Fibroblast of lung (primary cell): ENCODE data around the gene GPC6. TPM values are rescaled to one million over a fixed set of nuclear protein-coding genes. Genes with fewer than 3 reads are reported as not detected.

Source experiments
- DNase-seq, 2 donors: peaks; one replicate each; pipeline versions ENCODE4 v3.0.0 to v3.0.0-alpha.2; 2010; ENCODE audit warnings: low read depth in 2 of 2
- H2AFZ ChIP-seq: 2 replicates; pipeline ENCODE4 v1.5.1; 2012; ENCODE audit warnings: low read length, control low read depth, inconsistent platforms
- H3K27ac ChIP-seq: 2 replicates; pipeline ENCODE4 v1.5.1; 2011; ENCODE audit warnings: low read length, control low read depth; ENCODE audit not compliant: insufficient read depth
- H3K27me3 ChIP-seq: 2 replicates; pipeline ENCODE4 v1.5.1; 2011; ENCODE audit warnings: mild to moderate bottlenecking, low read length; ENCODE audit not compliant: control insufficient read depth, insufficient read depth
- H3K36me3 ChIP-seq: 2 replicates; pipeline ENCODE4 v1.5.1; 2011; ENCODE audit warnings: low read length; ENCODE audit not compliant: control insufficient read depth, insufficient read depth
- H3K4me1 ChIP-seq: 2 replicates; pipeline ENCODE4 v1.5.1; 2011; ENCODE audit warnings: low read length; ENCODE audit not compliant: control insufficient read depth, insufficient read depth; ENCODE audit errors: extremely low read depth
- H3K4me2 ChIP-seq: 2 replicates; pipeline ENCODE4 v1.5.1; 2011; ENCODE audit warnings: low read length, control low read depth; ENCODE audit not compliant: insufficient read depth; ENCODE audit errors: extremely low read depth
- H3K4me3 ChIP-seq, 4 experiments: fragments of 200-600 bp in 1 of 4; sonication (generic) in 1 of 4; replicated peaks in 1 of 4; 2 replicates each; pipeline ENCODE4 v1.5.1; 2011 to 2016; ENCODE audit warnings: low read length in 4 of 4, low read depth in 3 of 4, mild to moderate bottlenecking in 3 of 4, control low read depth in 2 of 4, inconsistent platforms in 1 of 4, mixed read lengths in 1 of 4; ENCODE audit not compliant: insufficient read depth in 1 of 4; ENCODE audit errors: control extremely low read depth in 1 of 4
- H3K79me2 ChIP-seq: 2 replicates; pipeline ENCODE4 v1.5.1; 2012; ENCODE audit warnings: mild to moderate bottlenecking, low read length, inconsistent platforms; ENCODE audit not compliant: control insufficient read depth, insufficient read depth
- H3K9ac ChIP-seq: 2 replicates; pipeline ENCODE4 v1.5.1; 2011; ENCODE audit warnings: mild to moderate bottlenecking, low read length, control low read depth; ENCODE audit not compliant: insufficient read depth
- H3K9me3 ChIP-seq: 2 replicates; pipeline ENCODE4 v1.5.1; 2012; ENCODE audit warnings: low read depth, low read length; ENCODE audit not compliant: control insufficient read depth, insufficient read depth
- H4K20me1 ChIP-seq: 2 replicates; pipeline ENCODE4 v1.5.1; 2011; ENCODE audit warnings: low read length; ENCODE audit not compliant: control insufficient read depth, insufficient read depth; ENCODE audit errors: extremely low read depth
- EZH2 ChIP-seq: IDR thresholded peaks from 2 replicates; pipeline ENCODE4 v1.5.1; 2012; ENCODE audit warnings: low read length, control low read depth, mild to moderate bottlenecking; ENCODE audit errors: missing control alignments
- polyA plus RNA-seq, 2 donors: library from polyadenylated mRNA; depleted of rRNA in 1 of 2; stranded (reverse) in 1 of 2; unstranded in 1 of 2; fragments of >200 nt; gene quantifications; 2 replicates each; pipeline ENCODE4 v1.2.1, GENCODE V29; 2011 to 2012; ENCODE audit warnings: missing spikeins in 1 of 2
- total RNA-seq: library from RNA; depleted of rRNA; stranded (reverse); fragments of >200 nt; gene quantifications from 2 replicates; pipeline ENCODE4 v1.2.1, GENCODE V29; 2014
- TF ChIP-seq, protein P1 (sequence below), 2 donors: IDR thresholded peaks in 1 of 2; conservative IDR thresholded peaks in 1 of 2; 1 replicate in 1 of 2; 2 replicates in 1 of 2; pipeline ENCODE4 v1.5.1; 2011 to 2012; ENCODE audit warnings: low read length in 2 of 2, control low read depth in 1 of 2, inconsistent platforms in 1 of 2, low read depth in 1 of 2, mild to moderate bottlenecking in 1 of 2

Gene GPC6
- total and polyA plus RNA-seq, 2 donors (not counting 1 experiment from before 2014, with no cell fraction given): 11.2 to 33.7 TPM

DNA sequence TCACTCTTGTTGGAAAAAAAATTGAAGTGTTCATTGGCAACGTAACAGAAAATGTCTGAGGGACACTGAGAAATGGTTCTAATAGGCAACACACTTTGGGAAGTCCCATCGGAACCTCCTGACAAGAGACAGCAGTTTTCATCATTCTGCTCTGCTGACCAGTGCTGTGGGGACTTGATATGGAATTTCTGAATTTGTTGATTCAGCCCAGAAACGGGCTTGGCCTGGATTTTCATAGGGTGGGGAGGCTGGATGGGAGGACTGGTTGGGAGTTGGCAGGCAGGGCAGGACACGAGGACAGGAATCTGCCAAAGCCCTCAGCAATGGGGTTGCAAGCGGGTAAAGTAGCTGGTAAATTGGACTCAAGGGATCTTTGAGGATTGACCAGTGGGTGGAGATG, 1156.4 kb downstream of the GPC6 start:
- no peak for DNase-seq
- Histone ChIP-seq H3K27me3 (no peaks in the 10 kb centered on the region), H3K4me1 (no peaks in the 10 kb centered on the region), H3K4me2 (no peak overlapping the region), H3K27ac (no peak overlapping the region), H3K9ac (no peak overlapping the region), H3K9me3 (no peaks in the 10 kb centered on the region), H3K4me3 (no peak overlapping the region), H4K20me1 (no peaks in the 10 kb centered on the region), H3K79me2 (no peaks in the 10 kb centered on the region), H3K36me3 (no peaks in the 10 kb centered on the region), H2AFZ (no peak overlapping the region)
- TF ChIP-seq, protein P1, sequence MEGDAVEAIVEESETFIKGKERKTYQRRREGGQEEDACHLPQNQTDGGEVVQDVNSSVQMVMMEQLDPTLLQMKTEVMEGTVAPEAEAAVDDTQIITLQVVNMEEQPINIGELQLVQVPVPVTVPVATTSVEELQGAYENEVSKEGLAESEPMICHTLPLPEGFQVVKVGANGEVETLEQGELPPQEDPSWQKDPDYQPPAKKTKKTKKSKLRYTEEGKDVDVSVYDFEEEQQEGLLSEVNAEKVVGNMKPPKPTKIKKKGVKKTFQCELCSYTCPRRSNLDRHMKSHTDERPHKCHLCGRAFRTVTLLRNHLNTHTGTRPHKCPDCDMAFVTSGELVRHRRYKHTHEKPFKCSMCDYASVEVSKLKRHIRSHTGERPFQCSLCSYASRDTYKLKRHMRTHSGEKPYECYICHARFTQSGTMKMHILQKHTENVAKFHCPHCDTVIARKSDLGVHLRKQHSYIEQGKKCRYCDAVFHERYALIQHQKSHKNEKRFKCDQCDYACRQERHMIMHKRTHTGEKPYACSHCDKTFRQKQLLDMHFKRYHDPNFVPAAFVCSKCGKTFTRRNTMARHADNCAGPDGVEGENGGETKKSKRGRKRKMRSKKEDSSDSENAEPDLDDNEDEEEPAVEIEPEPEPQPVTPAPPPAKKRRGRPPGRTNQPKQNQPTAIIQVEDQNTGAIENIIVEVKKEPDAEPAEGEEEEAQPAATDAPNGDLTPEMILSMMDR (conservative IDR thresholded peaks at IDR 0.05 in 1 of 2, IDR thresholded peaks at IDR 0.05 in 1 of 2; ENCODE audit: low read depth in 1 of 2, low read length in 2 of 2): no peak
- TF ChIP-seq EZH2: no peak

DNA sequence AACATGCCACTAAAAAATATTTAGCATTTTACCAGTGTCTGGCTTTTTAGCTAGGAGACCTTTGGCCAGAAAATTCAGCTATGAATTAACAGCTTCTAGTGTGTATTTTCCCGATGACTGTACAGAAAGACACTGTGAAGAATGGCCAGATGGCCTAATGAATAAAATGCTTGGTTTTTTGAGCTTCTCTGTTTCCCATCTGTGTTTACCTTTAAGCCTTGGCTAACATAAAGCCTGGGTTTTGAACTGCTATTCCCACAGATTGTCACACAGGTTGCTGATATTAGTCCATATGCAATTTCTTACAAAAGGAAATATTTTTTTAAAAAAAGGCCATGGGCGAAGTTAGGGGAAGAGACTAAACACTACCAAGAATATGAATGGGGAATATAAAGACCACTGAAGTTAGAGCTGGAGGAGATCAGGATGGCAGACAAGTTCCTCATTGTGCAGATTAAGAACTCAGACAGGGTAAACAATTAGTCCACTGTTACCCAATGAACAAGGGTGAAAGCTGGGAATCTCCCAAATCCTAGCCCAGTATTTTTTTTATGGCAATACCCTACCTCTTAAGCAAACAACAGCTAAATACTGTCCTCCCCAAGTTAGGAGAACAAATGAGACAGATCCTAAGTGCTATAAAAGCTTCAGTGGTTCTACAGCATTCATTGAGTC, 1157.8 kb downstream of the GPC6 start:
- no peak overlapping the region for H3K4me2 ChIP-seq
- H3K27ac ChIP-seq: no peak overlapping the region
- no peaks in the 10 kb centered on the region for H3K4me1 ChIP-seq
- no peaks in the 10 kb centered on the region for H3K9me3 ChIP-seq
- TF ChIP-seq, protein P1 (conservative IDR thresholded peaks at IDR 0.05 in 1 of 2, IDR thresholded peaks at IDR 0.05 in 1 of 2; ENCODE audit: low read depth in 1 of 2, low read length in 2 of 2): no peak
- TF ChIP-seq EZH2: no peak
- H3K36me3 ChIP-seq: no peaks in the 10 kb centered on the region
- H3K4me3 ChIP-seq: no peak overlapping the region
- no peaks in the 10 kb centered on the region for H4K20me1 ChIP-seq
- no peak overlapping the region for H3K9ac ChIP-seq
- DNase-seq: peak in 1 of 2 donors; percentile 10
- H3K79me2 ChIP-seq: no peaks in the 10 kb centered on the region
- H3K27me3 ChIP-seq: no peaks in the 10 kb centered on the region
- no peak overlapping the region for H2AFZ ChIP-seq

DNA sequence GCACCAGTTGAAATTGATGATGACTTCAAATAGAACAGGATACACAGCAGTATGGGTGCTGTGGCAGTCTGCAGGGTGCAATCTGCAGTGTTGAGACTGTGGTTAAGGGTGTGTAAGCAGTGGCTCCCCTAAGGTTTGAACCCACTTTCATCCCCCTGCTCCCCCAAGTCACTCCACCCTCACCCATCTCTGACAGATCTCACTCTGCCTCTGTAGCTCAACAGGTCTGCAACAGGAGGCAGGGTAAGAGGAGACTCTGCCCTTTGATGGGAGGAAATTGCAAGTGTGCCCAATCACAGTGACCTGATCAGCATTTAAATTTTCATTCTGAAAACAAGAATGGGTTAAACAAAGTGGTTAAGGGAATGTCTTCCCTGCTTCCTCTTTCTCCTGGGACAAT, 1160.4 kb downstream of the GPC6 start:
- Histone ChIP-seq H2AFZ (no peak overlapping the region), H4K20me1 (no peaks in the 10 kb centered on the region), H3K4me3 (no peak overlapping the region), H3K4me2 (no peak overlapping the region), H3K4me1 (no peaks in the 10 kb centered on the region), H3K79me2 (no peaks in the 10 kb centered on the region), H3K9ac (no peak overlapping the region), H3K27me3 (no peaks in the 10 kb centered on the region), H3K27ac (no peak overlapping the region), H3K36me3 (no peaks in the 10 kb centered on the region), H3K9me3 (no peaks in the 10 kb centered on the region)
- TF ChIP-seq EZH2: no peak
- TF ChIP-seq, protein P1 (conservative IDR thresholded peaks at IDR 0.05 in 1 of 2, IDR thresholded peaks at IDR 0.05 in 1 of 2; ENCODE audit: low read depth in 1 of 2, low read length in 2 of 2): no peak
- DNase-seq: no peak
